HG03045 (cell line): ENCODE data around the gene DUOX1.

ENCODE experiments used
- ATAC-seq: cut with Tn5 transposase; IDR thresholded peaks from one replicate; pipeline ENCODE4 v1.9.1; 2021; ENCODE audit warnings: mild to moderate bottlenecking, moderate library complexity; ENCODE audit not compliant: unreplicated experiment

DUOX1 gene

GRCh38 chr15:45185903-45186770, 56.3 kb downstream of the DUOX1 start:
- ATAC-seq = no peak

GRCh38 chr15:45186771-45187577, 57.2 kb downstream of the DUOX1 start:
- ATAC-seq = no peak

GRCh38 chr15:45187578-45187893, 57.7 kb downstream of the DUOX1 start:
- no peak for ATAC-seq

GRCh38 chr15:45187894-45188830, 58.4 kb downstream of the DUOX1 start, which contains the start of gene SHF:
SHF (minus strand) TSS chr15:45187966; CDS start chr15:45187951, 15 bp downstream.
- ATAC-seq = peak; percentile 44

- no peak for ATAC-seq
These were observed 67.7 kb downstream of the DUOX1 start for GRCh38 chr15:45197512-45197911.

DNA sequence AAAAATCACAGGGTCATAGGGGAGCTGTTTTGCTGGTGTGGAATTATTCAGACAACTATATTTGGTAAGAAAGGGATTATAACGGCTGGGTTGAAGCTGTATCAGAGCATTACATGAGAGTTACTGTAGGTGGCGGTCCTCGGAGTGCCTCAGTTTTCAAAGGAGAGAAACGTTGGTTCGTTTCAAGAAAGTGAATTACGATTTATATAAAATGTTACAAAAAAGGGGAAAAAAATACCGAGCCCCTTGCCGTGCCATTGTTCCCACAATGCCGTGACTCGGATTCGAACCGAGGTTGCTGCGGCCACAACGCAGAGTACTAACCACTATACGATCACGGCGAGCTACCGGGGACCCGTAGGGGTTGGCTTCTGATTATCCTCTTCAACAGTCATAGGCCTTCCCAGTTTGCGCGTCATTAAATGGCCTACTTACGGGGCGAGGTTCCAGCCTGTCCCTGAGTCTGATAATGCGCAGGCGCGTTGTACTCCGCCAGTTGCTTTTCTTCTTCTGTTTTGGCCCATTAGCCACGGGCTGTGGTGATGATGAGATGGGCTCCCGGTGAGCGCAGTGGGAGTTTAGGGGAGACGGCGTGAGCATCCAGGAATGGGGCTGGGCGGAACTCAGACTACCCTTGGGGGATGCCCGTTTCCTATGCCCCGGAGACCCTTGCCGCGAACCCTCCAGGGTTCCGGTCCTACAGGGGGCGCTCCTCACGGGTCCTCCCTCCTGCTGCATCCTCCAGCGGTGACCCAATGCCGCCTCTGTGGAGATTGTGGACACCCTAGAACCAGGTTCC, 68.7 kb downstream of the DUOX1 start:
- ATAC-seq = peak; percentile 51

DNA sequence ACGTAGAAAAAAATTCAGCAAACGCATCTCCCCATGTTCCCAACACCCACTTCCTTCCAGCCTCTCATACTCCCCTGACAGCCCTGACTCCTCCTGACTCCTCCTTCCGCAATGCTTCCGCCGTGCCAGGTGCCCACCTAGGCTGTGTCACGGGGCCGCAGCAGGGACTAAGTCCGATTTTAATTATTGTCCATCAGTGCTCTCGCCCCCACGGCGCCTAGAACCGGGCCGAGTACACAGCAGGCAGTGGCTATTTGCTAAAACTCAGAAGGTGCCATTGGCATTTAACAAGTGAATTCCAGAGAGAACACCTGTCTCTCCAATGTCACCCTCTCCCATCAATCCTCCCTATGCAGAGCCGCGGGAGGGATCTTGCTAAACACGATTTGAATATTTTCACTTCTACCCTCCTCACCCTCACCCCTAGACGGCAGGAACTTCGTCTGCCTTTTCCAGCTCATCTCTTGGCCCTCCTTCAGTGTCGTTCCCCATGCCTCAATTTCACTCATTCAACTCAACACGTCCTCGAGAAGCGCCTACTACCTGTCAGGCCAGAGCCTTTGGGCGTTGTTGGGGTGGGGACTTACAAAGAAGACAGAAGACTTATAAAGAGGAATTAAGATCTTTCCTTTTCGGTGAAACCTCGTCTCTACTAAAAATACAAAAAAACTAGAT, 69.5 kb downstream of the DUOX1 start:
- ATAC-seq = peak; percentile 15

DNA sequence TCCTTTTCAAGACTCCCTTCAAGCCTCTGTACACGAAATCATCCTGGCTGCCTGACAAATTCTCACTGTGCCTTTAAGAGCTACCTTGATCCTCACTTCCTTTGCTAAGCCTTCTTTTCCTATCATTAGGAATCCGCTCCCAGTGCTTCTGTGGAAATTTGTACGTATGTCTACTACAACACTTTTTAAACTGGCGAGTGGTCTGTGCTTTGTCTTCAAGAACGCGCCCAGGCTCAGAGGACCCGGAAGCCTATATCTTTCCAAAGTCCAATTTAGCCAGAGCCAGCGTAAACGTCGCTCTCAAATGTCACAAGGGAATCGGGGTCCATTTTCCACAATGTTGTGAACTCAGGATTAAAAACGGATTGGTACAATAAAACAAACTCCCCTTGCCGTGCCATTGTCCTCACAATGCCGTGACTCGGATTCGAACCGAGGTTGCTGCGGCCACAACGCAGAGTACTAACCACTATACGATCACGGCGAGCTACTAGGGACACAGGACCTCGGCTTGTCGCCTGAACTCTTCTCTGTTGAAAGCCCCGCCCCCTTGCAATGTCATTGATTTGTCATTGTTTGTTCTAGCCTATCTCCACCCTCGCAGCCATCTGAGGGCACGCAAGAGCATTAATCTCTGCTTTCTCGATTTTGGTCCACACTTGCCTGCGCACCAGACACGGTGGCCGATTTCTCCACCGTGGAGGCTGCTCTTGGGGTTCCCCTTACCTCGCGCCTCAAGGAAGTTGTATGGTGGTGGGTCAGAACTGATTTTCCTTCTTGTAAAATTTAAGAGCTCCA, 70.4 kb downstream of the DUOX1 start:
- peak; percentile 48 for ATAC-seq

- ATAC-seq = peak; percentile 19
These were observed 71.2 kb downstream of the DUOX1 start for GRCh38 chr15:45200799-45201556.

- ATAC-seq = no peak
These were observed 71.7 kb downstream of the DUOX1 start for GRCh38 chr15:45201557-45201859.

- no peak for ATAC-seq
These were observed 72.1 kb downstream of the DUOX1 start for GRCh38 chr15:45201869-45202268.

DNA sequence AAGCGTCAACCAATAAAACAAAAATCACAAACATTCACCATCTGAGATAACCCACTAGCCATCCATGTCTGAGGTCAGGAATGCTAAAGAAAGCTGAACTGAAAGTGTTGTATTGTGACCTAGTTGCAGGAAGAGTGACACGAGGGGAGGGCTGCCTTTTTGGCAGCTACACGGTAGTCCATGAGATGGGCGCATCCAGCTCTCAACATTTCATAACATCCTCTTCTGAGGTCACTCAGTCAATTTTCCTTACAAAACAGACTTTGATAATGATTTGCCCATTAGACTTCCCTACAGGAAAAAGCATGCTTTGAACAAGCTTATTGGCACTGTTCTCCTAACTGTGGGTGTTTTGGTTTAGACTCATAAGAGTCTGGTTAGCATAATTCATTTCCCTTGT, 73.4 kb downstream of the DUOX1 start:
- ATAC-seq = no peak

- ATAC-seq = no peak
These were observed 75.4 kb downstream of the DUOX1 start for GRCh38 chr15:45205192-45205591.

DNA sequence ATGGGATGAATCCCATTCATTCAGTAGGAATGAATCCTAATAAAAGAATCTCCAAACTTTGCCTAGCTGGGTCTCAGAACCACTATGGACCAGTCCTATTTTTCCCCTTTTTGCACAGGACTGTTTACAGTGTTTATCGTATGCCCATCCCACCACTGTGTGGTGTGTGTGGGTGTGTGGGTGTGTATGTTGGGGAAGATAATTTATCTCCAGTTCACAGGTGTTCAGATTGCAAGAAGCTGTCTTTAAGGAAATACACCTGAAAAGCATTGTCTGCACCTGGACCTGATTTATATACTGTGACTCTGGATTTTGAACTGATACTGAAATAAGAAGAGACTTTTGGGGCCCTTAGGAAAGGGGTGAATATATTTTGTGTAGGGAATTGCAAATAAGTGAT, 82.7 kb downstream of the DUOX1 start:
- no peak for ATAC-seq
